ENCODE results near the gene ZBTB22.

DNA sequence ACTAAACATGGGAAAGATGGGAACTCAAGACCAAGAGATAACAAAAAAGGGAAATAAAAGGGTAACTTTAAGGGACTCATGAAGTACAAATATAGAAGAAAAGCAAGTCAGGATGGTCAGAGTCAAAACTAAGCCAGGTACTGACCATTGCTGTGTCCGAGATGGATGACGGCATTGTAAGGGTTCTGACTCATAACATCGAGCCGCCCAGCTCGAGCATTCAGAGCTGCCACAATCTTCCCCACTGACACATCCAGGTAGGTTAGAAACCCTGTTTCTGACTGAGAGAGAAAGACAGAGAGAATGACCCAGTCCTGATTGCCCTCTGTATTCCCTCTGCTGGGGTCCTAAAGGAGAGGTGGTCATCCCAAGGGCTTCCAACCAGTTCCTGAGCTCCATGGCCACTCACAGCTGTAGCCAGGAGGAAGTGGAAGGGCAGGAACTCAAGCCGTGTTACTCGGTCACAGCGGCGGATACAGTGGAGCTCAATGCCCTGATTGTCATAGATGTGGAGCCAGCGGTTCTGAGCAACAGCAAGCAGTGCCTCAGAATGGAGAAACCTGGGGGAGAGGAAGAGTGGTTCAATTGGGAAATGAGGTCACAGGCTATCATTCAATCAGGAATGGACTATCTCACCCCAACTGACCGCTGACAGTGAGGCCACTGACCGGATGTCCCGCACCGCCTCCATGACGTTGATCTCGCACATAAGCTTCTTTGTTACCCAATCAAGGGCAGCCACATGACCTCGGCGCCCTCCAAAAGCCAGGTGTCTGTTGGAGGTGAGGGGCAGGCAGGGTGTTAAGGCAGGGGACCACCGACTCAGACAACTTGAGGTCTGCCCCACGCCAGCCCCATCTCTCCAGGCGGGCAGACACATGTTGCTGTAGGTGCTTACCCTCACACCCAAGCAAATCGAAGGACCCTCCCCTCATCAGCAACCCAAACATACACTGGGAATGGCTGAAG is 30.3 kb downstream of the ZBTB22 start:
- TF ChIP-seq POLR2A (IDR thresholded peaks at IDR 0.05): no peak
- TF ChIP-seq, protein P1, sequence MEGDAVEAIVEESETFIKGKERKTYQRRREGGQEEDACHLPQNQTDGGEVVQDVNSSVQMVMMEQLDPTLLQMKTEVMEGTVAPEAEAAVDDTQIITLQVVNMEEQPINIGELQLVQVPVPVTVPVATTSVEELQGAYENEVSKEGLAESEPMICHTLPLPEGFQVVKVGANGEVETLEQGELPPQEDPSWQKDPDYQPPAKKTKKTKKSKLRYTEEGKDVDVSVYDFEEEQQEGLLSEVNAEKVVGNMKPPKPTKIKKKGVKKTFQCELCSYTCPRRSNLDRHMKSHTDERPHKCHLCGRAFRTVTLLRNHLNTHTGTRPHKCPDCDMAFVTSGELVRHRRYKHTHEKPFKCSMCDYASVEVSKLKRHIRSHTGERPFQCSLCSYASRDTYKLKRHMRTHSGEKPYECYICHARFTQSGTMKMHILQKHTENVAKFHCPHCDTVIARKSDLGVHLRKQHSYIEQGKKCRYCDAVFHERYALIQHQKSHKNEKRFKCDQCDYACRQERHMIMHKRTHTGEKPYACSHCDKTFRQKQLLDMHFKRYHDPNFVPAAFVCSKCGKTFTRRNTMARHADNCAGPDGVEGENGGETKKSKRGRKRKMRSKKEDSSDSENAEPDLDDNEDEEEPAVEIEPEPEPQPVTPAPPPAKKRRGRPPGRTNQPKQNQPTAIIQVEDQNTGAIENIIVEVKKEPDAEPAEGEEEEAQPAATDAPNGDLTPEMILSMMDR (IDR thresholded peaks at IDR 0.05): no peak
